ENCODE data around the gene ACTBL2. TPM values are rescaled to one million over a fixed set of nuclear protein-coding genes. Genes with fewer than 3 reads are reported as not detected.

ACTBL2 gene
- total RNA-seq, 1 experiment from 2014 or later: not detected

DNA sequence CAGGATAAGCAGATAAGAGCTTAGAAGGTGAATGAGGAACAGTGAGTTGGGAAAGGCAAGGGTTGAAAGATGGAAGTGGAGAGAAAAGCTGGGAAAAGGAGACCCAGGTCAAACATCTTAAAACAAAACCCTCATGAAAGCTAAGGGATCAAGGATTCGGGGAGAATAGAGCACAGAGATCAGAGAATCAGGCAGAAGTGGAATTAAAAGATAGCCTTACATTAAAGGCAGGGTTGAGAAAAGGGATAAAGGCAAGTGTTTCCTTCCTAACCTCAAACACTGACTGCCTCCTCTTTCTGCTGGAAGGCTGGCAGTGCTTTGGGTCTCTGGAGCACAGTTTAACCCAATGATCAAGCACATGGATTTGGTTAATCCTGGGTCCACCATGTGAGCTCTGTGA is 28.7 kb upstream of the ACTBL2 start:
- DNase-seq (ENCODE audit: unreplicated experiment): no peak
- no TSS peak for BruUV-seq (replicated peaks)
- H3K27ac Mint-ChIP-seq (ENCODE audit: low read depth, unreplicated experiment): no peak overlapping the region
- no peaks in the 10 kb centered on the region for H3K4me1 Mint-ChIP-seq (ENCODE audit: insufficient read depth, unreplicated experiment)
- TF ChIP-seq, protein P1, sequence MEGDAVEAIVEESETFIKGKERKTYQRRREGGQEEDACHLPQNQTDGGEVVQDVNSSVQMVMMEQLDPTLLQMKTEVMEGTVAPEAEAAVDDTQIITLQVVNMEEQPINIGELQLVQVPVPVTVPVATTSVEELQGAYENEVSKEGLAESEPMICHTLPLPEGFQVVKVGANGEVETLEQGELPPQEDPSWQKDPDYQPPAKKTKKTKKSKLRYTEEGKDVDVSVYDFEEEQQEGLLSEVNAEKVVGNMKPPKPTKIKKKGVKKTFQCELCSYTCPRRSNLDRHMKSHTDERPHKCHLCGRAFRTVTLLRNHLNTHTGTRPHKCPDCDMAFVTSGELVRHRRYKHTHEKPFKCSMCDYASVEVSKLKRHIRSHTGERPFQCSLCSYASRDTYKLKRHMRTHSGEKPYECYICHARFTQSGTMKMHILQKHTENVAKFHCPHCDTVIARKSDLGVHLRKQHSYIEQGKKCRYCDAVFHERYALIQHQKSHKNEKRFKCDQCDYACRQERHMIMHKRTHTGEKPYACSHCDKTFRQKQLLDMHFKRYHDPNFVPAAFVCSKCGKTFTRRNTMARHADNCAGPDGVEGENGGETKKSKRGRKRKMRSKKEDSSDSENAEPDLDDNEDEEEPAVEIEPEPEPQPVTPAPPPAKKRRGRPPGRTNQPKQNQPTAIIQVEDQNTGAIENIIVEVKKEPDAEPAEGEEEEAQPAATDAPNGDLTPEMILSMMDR (IDR thresholded peaks at IDR 0.05; ENCODE audit: unreplicated experiment): no peak
- ChIA-PET CTCF (interaction anchor here (0.7 to 7.0 kb wide), 3 partner anchors 12 to 306 kb away, joined by 3 to 47 read pairs (median 7); no protein-coding TSS in a partner anchor), POLR2A (no interaction called here)
- H3K27me3 Mint-ChIP-seq (ENCODE audit: insufficient read depth, unreplicated experiment): peaks cover 13% of the 10 kb centered on the region
- intact Hi-C loops (cut with micrococcal nuclease): no loop called here
- H3K9me3 Mint-ChIP-seq (ENCODE audit: unreplicated experiment): no peaks in the 10 kb centered on the region
- no peak overlapping the region for H3K4me3 Mint-ChIP-seq (ENCODE audit: unreplicated experiment)
- H3K36me3 Mint-ChIP-seq (ENCODE audit: insufficient read depth, unreplicated experiment): no peaks in the 10 kb centered on the region

- Mint-ChIP-seq H3K4me3 (ENCODE audit: unreplicated experiment) (no peak overlapping the region), H3K4me1 (ENCODE audit: insufficient read depth, unreplicated experiment) (no peaks in the 10 kb centered on the region), H3K36me3 (ENCODE audit: insufficient read depth, unreplicated experiment) (no peaks in the 10 kb centered on the region), H3K27ac (ENCODE audit: low read depth, unreplicated experiment) (no peak overlapping the region), H3K9me3 (ENCODE audit: unreplicated experiment) (no peaks in the 10 kb centered on the region), H3K27me3 (ENCODE audit: insufficient read depth, unreplicated experiment) (peaks cover 13% of the 10 kb centered on the region)
- POLR2A ChIA-PET: interaction anchor here (0.7 kb wide), 1 partner anchor 94 kb away, joined by 3 read pairs; no protein-coding TSS in a partner anchor
- BruUV-seq (replicated peaks): no TSS peak
- CTCF ChIA-PET: interaction anchor here (0.6 to 7.0 kb wide), 5 partner anchors 10 to 977 kb away, joined by 3 to 47 read pairs (median 3); no protein-coding TSS in a partner anchor
- no peak for DNase-seq (ENCODE audit: unreplicated experiment)
- intact Hi-C loops (cut with micrococcal nuclease): no loop called here
- TF ChIP-seq, protein P1 (IDR thresholded peaks at IDR 0.05; ENCODE audit: unreplicated experiment): no peak
These were observed 27.1 kb upstream of the ACTBL2 start for GRCh38 chr5:57509501-57510260.

- intact Hi-C loops (cut with micrococcal nuclease): no loop called here
- Mint-ChIP-seq H3K27ac (ENCODE audit: low read depth, unreplicated experiment) (no peak overlapping the region), H3K27me3 (ENCODE audit: insufficient read depth, unreplicated experiment) (peaks cover 13% of the 10 kb centered on the region), H3K36me3 (ENCODE audit: insufficient read depth, unreplicated experiment) (no peaks in the 10 kb centered on the region), H3K9me3 (ENCODE audit: unreplicated experiment) (no peaks in the 10 kb centered on the region), H3K4me1 (ENCODE audit: insufficient read depth, unreplicated experiment) (no peaks in the 10 kb centered on the region), H3K4me3 (ENCODE audit: unreplicated experiment) (no peak overlapping the region)
- no TSS peak for BruUV-seq (replicated peaks)
- CTCF ChIA-PET: interaction anchor here (0.6 to 7.0 kb wide), 5 partner anchors 9 to 1342 kb away, joined by 3 to 47 read pairs (median 3); no protein-coding TSS in a partner anchor
- TF ChIP-seq, protein P1 (IDR thresholded peaks at IDR 0.05; ENCODE audit: unreplicated experiment): no peak
- POLR2A ChIA-PET: no interaction called here
- no peak for DNase-seq (ENCODE audit: unreplicated experiment)
These were observed 25.6 kb upstream of the ACTBL2 start for GRCh38 chr5:57508211-57508610.

- Mint-ChIP-seq H3K4me3 (ENCODE audit: unreplicated experiment) (no peak overlapping the region), H3K27ac (ENCODE audit: low read depth, unreplicated experiment) (no peak overlapping the region), H3K9me3 (ENCODE audit: unreplicated experiment) (no peaks in the 10 kb centered on the region), H3K36me3 (ENCODE audit: insufficient read depth, unreplicated experiment) (no peaks in the 10 kb centered on the region), H3K27me3 (ENCODE audit: insufficient read depth, unreplicated experiment) (peaks cover 1% of the 10 kb centered on the region), H3K4me1 (ENCODE audit: insufficient read depth, unreplicated experiment) (no peaks in the 10 kb centered on the region)
- intact Hi-C loops (cut with micrococcal nuclease): no loop called here
- CTCF ChIA-PET: interaction anchor here (0.6 to 0.7 kb wide), 4 partner anchors 9 to 954 kb away, joined by 3 to 4 read pairs (median 3); partner anchors contain the start of gene PLK2
- POLR2A ChIA-PET: no interaction called here
- TF ChIP-seq, protein P1 (IDR thresholded peaks at IDR 0.05; ENCODE audit: unreplicated experiment): no peak
- DNase-seq (ENCODE audit: unreplicated experiment): no peak
- BruUV-seq (replicated peaks): no TSS peak
These were observed 22.9 kb upstream of the ACTBL2 start for GRCh38 chr5:57505272-57506200.

Data from MCF 10A (cell line).